Body of pancreas (tissue), 4 donors: ENCODE results near the gene PRR7. TPM values are rescaled to one million over a fixed set of nuclear protein-coding genes. Genes with fewer than 3 reads are reported as not detected.

Experiments
- ATAC-seq: fragments of 150-250 bp; one replicate; pipeline ENCODE4 v1.9.1; 2016
- DNase-seq, 4 donors: peaks; one replicate each; pipeline ENCODE4 v3.0.0-alpha.2; 2019
- H3K27ac ChIP-seq, 4 donors: fragments of 200-600 bp; sonication (generic); 1 replicate in 3 of 4; 2 replicates in 1 of 4; pipeline versions ENCODE4 v1.5.1 to v1.6.1; 2016 to 2019; ENCODE audit warnings: mild to moderate bottlenecking in 1 of 4, mixed read lengths in 1 of 4, moderate library complexity in 1 of 4
- H3K27me3 ChIP-seq, 2 donors: fragments of 200-600 bp; sonication (generic); one replicate each; pipeline ENCODE4 v1.6.0; 2016; ENCODE audit warnings: mild to moderate bottlenecking in 1 of 2
- H3K36me3 ChIP-seq, 2 donors: fragments of 200-600 bp; sonication (generic); replicated peaks in 1 of 2; 2 replicates each; pipeline ENCODE4 v1.5.1; 2016; ENCODE audit warnings: low read depth in 2 of 2; ENCODE audit not compliant: insufficient read depth in 1 of 2
- H3K4me1 ChIP-seq: fragments of 200-600 bp; sonication (generic); one replicate; pipeline ENCODE4 v1.6.0; 2016
- H3K4me3 ChIP-seq, 2 donors: fragments of 200-600 bp; sonication (generic); 1 replicate in 1 of 2; 2 replicates in 1 of 2; pipeline ENCODE4 v1.5.1; 2016 to 2019
- H3K9me3 ChIP-seq, 3 donors: fragments of 200-600 bp; sonication (generic); 1 replicate in 2 of 3; 2 replicates in 1 of 3; pipeline ENCODE4 v1.5.1; 2016
- POLR2A ChIP-seq, 3 donors: fragments of 450-650 bp; IDR thresholded peaks; one replicate each; pipeline ENCODE4 v1.6.1; 2016; ENCODE audit warnings: antibody characterized with exemption in 3 of 3, mild to moderate bottlenecking in 2 of 3
- WGBS, 2 donors: methylation state at CpG; one replicate each; pipeline ENCODE4 v1.1.5; 2017; 5-methylcytosine and 5-hydroxymethylcytosine counted together
- intact Hi-C: fragments of 100-400 bp; cut with DNase I; formaldehyde crosslinking; loops from one replicate; pipeline ENCODE4 v1.15.1; 2023
- total RNA-seq, 2 donors: library from RNA; depleted of rRNA; stranded (reverse); fragments of >200 nt; gene quantifications; one replicate each; pipeline ENCODE4 v1.1.0, GENCODE V29; 2016
- TF ChIP-seq, protein P1 (sequence below), 7 experiments: fragments of 450-650 bp in 4 of 7; fragments of 200-600 bp in 3 of 7; sonication (generic) in 3 of 7; IDR thresholded peaks; one replicate each; pipeline ENCODE4 v1.5.1; 2016 to 2019; ENCODE audit warnings: antibody characterized with exemption in 7 of 7

The PRR7 gene
- total RNA-seq, 2 donors from 2014 or later, result 0.78 to 1.3 TPM

DNA sequence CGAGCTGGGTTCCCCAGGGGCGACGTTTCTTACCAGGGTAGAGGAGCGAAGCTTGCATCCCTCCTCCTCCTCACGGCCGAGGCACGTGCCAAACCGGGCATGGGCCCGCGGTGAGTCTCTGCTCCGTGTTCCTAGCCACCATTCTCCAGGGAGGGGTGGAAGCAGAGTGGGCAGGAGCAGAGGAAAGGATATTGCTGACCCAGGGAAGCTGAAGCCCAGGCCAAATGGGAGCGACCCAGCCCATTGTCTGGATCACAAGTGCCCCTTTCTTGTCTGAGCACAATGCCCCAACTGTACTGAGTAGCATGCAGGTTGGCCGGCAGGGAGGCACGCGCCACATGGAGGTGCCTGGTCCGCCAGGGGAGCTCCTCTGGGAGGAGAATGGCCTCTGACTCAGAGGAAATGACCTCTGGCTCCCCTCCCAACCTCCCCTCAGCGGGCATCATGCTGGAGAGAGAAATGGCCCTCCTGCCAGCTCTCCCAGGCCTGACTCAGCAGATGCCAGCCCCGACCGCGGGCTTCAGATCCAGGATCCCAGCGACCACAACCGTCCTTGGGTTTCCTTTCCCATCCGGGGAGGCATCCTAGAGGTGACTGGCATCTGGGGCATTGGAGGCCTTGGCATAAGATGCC is 1.1 kb downstream of the PRR7 start:
- 0 to 6% methylated on average over 2 to 23 of the region's 23 CpGs for WGBS, 2 donors
- intact Hi-C loops, result no loop called here

DNA sequence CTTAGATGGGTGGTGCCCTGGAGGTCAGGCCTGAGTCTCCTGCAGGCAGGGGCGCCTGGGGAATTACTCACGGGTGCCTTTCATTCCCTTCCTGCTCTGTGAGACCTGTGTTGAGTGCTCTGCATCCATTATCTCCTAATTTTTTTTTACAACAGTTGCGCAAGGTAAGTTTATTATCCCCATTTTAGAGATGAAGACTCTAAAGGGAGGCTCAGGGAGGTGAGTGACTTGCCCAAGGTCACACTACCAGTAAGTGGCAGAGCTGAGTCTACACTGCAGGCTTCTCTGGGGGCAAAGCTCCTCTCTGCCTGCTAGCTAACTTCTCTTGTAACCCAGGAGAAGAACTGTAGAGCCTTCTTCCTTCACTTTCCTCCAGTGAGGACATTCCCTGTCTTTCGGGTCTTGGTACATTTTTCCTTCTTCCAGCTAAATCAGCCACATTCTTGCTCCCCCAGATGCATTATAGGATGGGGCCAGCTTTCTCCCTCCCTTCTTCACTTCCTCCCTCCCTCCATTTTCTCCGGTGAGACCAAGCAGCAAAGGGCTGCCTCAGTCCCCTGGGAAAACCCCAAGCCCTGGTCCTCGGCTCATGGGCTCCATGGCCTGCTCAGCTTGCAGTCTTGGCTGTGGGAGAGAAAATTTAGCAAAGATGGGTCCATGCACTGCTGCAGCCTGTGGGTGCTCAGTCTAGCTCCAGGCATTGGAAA is 1.8 kb downstream of the PRR7 start:
- intact Hi-C loops, result no loop called here
- Histone ChIP-seq H3K4me1 (peaks cover 27% of the 10 kb centered on the region), H3K9me3 (no peaks in the 10 kb centered on the region), H3K4me3 (no peak overlapping the region), H3K27me3 (no peaks in the 10 kb centered on the region), H3K27ac (peak overlapping the region in 3 of 4 donors; percentile 54 to 76 (median 56)), H3K36me3 (no peaks in the 10 kb centered on the region)
- TF ChIP-seq POLR2A (IDR thresholded peaks at IDR 0.05), result no peak
- TF ChIP-seq, protein P1, sequence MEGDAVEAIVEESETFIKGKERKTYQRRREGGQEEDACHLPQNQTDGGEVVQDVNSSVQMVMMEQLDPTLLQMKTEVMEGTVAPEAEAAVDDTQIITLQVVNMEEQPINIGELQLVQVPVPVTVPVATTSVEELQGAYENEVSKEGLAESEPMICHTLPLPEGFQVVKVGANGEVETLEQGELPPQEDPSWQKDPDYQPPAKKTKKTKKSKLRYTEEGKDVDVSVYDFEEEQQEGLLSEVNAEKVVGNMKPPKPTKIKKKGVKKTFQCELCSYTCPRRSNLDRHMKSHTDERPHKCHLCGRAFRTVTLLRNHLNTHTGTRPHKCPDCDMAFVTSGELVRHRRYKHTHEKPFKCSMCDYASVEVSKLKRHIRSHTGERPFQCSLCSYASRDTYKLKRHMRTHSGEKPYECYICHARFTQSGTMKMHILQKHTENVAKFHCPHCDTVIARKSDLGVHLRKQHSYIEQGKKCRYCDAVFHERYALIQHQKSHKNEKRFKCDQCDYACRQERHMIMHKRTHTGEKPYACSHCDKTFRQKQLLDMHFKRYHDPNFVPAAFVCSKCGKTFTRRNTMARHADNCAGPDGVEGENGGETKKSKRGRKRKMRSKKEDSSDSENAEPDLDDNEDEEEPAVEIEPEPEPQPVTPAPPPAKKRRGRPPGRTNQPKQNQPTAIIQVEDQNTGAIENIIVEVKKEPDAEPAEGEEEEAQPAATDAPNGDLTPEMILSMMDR (IDR thresholded peaks at IDR 0.05), result no peak
- ATAC-seq (no peak), DNase-seq (no peak)
- 69 to 70% methylated on average over 6 of the region's 6 CpGs for WGBS, 2 donors

More for the DNA sequence above, 1.1 kb downstream of the PRR7 start:
- H3K4me1 ChIP-seq, result peaks cover 27% of the 10 kb centered on the region
- DNase-seq (peak; percentile 71 to 92 (median 84)), ATAC-seq (peak; percentile 72)
- H3K27me3 ChIP-seq, result no peaks in the 10 kb centered on the region
- no peak overlapping the region for H3K4me3 ChIP-seq
- no peaks in the 10 kb centered on the region for H3K36me3 ChIP-seq
- peak overlapping the region in 3 of 4 donors; percentile 54 to 76 (median 56) for H3K27ac ChIP-seq
- TF ChIP-seq POLR2A (IDR thresholded peaks at IDR 0.05), result peak in 2 of 3 donors; percentile 31 to 39
- TF ChIP-seq, protein P1 (IDR thresholded peaks at IDR 0.05), result peak in 4 of 7 experiments; percentile 19 to 33 (median 22)
- H3K9me3 ChIP-seq, result no peaks in the 10 kb centered on the region

DNA sequence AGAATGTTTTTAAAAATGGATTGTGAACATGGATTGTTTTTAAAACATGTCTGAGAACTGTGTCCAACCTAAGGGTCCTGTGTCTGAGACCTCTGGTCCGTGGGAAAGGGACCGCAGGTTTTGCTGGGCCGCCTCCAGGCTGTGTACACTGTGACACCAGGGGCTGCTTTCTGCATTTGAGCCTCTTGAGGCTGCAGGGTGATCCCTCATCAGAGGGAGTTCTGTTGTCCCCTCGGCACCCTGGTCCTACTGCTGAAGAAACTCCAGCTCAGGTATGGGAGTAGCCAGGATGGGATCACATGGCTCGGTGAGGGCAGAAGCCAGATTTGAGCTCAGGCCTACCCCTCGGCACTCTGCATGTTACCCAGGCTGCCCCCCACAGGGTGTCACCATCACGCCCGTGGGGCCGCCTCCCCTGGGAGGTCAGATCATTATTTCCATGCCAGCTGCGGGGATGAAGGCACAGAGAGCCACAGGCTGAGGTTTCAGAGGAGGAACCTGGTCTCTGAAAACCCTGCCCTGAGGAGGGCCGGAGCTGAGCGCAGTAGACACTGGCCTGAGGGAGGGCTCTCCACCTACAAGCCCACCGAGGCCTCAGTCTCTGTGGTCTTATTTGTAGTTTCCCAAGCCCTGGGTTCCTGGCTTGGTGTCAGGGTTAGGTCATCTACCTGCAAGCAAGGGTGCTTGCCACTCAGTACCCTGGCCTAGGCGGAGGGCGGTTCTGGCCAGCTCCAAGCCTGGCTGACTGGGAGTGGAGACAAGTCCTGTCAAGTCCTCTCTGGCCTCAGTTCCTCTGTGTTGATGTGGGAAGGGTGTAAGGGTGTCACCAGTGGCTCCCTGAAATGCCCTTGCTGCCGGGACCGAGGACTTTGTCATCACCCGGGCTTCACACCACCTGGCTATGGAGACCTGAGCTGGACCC is 2.8 kb downstream of the PRR7 start:
- peaks cover 35% of the 10 kb centered on the region for H3K4me1 ChIP-seq
- 85 to 90% methylated on average over 5 to 17 of the region's 18 CpGs for WGBS, 2 donors
- H3K27ac ChIP-seq, result no peak overlapping the region
- H3K36me3 ChIP-seq, result no peaks in the 10 kb centered on the region
- TF ChIP-seq, protein P1 (IDR thresholded peaks at IDR 0.05), result no peak
- TF ChIP-seq POLR2A (IDR thresholded peaks at IDR 0.05), result no peak
- DNase-seq (no peak), ATAC-seq (no peak)
- no peaks in the 10 kb centered on the region for H3K9me3 ChIP-seq
- no peaks in the 10 kb centered on the region for H3K27me3 ChIP-seq
- intact Hi-C loops, result loop anchor here (5.0 kb wide), 1 partner anchor 52 kb away; no protein-coding TSS in a partner anchor
- no peak overlapping the region for H3K4me3 ChIP-seq

DNA sequence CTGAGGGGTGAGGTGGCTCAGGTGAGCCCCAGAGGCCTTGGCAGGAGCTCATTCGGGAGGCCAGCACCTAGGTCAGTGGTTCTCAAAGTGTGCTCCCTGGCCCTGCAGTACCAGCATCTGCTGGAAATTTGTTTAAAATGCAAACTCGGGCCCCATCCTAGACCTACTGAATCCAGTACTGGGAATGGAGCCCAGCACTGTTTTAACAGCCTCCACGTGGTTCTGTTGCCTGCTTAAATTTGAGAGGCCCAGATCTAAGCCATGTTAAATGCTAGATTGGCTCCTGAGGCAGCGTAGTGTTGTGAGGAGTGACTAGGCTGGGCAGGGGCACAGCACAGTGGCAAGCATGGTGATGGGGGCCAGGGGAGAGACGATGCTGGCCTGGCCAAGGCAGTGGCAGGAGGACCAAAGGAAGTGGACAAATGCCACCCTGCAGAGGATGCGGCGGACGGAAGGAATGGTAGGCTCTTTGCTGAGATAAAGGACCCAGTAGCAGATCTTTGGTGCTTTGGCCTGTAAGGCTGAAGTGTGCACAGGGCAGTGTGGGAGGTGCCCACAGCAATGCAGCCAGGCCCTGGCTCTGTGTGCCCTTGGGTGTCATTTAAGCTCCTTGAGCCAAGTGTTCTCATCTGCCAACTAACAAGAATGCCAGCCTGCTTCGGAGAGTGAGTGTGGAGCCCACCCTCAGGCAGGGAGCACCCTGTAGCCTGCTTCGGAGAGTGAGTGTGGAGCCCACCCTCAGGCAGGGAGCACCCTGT is 4.2 kb downstream of the PRR7 start:
- no peak overlapping the region for H3K27ac ChIP-seq
- H3K27me3 ChIP-seq, result no peaks in the 10 kb centered on the region
- H3K4me1 ChIP-seq, result peaks cover 39% of the 10 kb centered on the region
- intact Hi-C loops, result loop anchor here (5.0 kb wide), 1 partner anchor 54 kb away; no protein-coding TSS in a partner anchor
- H3K9me3 ChIP-seq, result no peaks in the 10 kb centered on the region
- H3K4me3 ChIP-seq, result no peak overlapping the region
- no peak for TF ChIP-seq POLR2A (IDR thresholded peaks at IDR 0.05)
- TF ChIP-seq, protein P1 (IDR thresholded peaks at IDR 0.05), result no peak
- H3K36me3 ChIP-seq, result no peaks in the 10 kb centered on the region
- DNase-seq, result no peak
- no peak for ATAC-seq
- 86 to 91% methylated on average over 5 to 9 of the region's 10 CpGs for WGBS, 2 donors
